ENCODE data around the gene PAM16.
"Not testable (repeated sequence)": the region's sequence is repeated elsewhere in the genome, so short reads cannot be mapped to it uniquely, and the experiment has no call there.

The PAM16 gene

DNA sequence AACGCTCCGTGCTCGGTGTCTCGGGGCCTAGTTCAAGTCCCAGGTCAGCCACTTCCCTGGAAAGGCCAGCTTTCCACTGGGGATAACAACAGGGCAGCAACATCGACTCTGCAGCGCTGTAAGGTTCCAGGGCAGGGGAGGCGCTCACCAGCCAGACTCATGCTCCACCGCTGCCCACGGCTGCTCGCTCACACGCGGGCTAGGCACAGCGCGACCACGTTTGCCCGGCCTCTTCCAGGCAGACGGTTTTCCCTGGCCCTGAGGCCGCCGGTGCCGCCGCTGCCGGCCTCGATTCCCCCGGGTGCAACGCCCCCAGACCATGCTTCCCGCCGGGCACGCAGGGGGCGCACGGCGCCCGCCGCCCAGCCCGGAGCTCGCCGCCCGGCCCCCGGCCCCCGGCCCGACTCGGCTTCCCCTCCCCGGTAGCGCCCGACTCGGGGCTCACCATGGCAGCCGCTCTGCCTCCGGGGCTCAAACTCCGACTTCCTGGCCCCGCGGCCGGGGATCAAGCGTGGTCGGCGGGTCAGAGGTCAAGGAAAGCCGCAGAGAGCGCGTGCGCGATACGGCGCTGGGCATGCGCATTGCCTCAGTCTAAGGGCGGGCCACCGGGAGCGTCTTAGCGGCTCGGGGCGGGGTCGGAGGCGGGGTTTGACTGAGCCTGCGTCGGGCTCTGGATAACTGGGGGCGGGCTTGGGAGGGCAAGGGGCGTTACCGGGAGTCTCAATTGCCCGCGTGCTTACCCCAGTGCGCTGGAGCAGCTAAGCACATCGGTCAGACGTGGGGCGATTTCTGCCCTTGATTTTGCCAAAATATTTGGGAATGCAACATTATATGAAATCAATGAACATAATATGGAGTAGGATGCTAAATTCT, at the start of gene PAM16:
Gene PAM16 (minus strand): TSS at position 535 of the 873 bp plus-strand sequence. CDS start 87 bp downstream, at position 448.
- peak; percentile 94 for DNase-seq (ENCODE audit: low spot score)

DNA sequence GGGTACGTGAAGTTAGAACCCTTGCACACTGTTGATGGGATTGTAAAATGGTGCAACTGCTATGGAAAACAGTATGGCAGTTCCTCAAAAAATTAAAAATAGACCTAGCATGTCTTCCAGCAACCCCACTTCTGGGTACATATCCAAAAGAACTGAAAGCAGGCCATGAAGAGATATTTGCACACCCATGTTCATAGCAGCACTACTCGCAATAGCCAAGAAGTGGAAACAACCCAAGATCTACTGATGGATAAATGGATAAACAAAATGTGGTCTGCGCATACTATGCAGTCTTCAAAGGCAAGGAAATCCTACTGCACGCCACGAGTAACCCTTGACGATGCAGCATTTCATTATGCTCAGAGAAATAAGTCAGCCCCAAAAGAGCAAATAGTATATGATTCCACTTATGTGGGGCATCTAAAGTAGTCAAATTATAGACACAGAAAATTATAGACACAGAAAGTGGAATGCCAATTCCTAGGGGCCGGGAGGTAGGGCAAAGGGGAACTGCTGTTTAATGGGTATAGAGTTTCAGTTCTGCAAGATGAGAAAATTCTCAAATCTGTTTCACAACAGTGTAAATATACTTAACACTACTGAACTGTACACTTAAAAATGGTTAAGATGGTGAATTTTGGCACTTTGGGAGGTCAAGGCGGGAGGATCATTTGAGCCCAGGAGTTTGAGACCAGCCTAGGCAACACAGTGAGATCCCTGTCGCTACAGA, 48.0 kb upstream of the PAM16 start:
- no peak for DNase-seq (ENCODE audit: low spot score)

DNA sequence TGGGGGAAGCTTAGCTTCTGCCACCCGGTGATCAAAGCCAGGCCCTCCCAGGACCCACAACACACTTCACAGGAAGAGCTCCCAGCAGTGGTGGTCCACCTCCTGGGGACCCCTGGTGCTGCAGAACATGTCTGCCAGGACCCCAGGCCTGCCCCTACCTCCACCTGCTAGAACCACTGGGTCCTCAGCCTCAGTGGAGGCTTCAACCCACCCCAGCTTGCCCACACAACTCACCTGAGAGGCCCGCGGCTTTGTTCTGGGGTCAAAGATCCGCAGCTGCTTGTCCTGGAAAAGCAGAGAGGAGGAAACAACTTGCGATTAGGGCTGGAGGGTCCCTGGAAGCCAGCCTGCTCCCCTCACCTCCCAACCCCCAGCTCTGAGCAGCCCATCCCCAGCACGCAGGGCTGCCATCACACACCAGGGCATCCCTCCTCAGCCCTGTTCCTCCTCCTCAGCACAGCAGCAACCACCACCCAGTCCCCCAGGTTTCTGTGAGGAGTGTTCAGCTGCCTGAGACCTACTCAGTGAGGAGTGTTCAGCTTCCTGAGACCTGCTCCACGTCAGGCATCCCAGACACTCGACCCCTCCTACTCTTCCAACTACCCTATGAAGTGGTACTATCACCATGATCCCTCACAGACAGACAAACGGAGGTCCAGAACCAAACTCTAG, 44.1 kb upstream of the PAM16 start:
- DNase-seq (ENCODE audit: low spot score): no peak

DNA sequence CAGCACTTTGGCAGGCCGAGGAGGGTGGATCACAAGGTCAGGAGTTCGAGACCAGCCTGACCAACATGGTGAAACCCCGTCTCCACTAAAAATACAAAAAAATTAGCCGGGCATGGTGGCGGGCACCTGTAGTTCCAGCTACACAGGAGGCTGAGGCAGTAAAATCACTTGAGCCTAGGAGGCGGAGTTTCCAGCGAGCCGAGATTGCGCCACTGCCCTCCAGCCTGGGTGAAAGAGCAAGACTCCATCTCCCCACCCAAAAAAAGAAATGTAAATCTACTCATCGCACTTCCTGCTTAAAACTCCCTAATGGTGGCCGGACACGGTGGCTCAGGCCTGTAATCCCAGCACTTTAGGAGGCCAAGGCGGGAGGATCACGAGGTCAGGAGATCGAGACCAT, 42.7 kb upstream of the PAM16 start:
- not testable (repeated sequence) for DNase-seq (ENCODE audit: low spot score)

- DNase-seq (ENCODE audit: low spot score): no peak
Measured at GRCh38 chr16:4393240-4393600, 42.1 kb upstream of the PAM16 start.

GRCh38 chr16:4392382-4393239, 41.5 kb upstream of the PAM16 start:
- no peak for DNase-seq (ENCODE audit: low spot score)

- DNase-seq (ENCODE audit: low spot score): no peak
Measured at GRCh38 chr16:4391631-4392381, 40.7 kb upstream of the PAM16 start.

- DNase-seq (ENCODE audit: low spot score): no peak
Measured at GRCh38 chr16:4390266-4391260, 39.4 kb upstream of the PAM16 start.

DNA sequence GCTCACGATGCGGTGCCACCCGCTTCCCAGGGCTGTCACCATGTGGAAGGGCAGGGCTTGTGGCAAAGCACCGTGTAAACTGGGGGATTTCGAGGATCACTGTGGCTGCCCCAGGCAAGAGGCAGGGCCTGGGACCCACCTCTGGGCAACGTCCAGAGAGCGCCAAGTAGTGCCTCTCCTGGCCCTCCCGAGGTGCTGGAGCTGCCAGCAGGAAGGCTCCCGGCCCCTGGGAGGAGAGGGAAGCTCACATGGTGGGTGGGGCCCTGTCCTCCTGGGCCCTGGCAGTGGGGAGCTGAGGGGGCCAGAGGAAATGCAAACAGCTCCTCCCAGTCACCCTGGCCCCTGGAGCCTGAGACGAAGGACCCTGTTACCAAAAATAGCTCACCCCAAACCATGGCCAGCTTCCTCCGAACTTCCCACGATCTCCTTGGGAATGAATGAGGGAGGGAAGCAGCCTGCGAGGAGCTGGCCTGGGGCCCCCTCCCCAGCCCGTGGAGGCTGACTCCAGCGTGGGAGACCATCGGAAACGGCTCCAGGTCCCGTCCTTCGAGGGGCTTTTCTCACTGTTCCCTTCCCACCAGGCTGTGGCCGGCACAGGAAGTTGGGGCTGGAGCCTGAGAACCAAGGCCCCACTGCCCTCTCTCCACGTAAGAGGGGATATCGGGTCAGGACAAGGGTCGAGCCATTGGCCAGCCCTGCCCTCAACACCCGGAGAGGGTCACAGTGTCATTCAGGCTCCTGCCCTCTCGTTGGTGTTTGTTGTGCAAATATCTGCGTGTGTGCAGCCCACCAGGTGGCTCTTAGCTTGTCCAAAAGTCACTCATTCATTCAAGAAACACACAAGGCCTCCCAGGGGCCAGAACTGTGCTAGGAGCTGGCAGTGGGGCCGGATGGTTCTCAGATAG, 38.2 kb upstream of the PAM16 start:
- DNase-seq (ENCODE audit: low spot score): no peak

- no peak for DNase-seq (ENCODE audit: low spot score)
Measured at GRCh38 chr16:4388271-4389021, 37.3 kb upstream of the PAM16 start.

GRCh38 chr16:4387781-4388180, 36.7 kb upstream of the PAM16 start:
- no peak for DNase-seq (ENCODE audit: low spot score)

DNA sequence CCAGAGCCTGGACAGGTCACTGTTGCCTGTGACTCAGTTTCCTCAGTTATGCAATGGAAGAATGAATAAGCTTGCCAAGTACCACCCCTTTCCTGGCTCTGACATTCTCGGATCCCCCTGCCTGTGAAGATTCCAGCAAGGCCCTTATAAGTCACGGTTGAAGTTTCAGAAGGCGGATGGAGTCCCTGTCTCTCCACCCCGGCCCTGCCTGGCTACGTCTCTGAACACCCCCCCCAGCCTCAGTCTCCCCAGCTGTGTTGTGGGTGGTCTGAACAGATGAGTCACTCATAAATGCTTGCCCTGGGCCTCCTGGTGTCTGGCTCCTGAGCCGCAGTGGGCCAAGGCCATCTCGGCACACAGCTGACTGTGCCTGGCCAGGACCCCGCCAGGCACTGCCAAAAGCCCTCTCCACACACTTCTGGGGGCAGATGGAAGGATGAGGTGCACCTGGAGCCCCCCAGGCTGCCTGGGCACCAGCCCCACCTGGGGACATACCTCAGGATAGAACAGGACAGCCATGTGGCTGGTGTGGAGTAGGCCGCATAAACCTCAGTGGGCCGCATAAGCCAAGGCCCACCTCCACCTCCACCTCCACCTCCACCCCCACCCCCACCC, 35.9 kb upstream of the PAM16 start:
- DNase-seq (ENCODE audit: low spot score): no peak

GRCh38 chr16:4386451-4386805, 35.3 kb upstream of the PAM16 start:
- DNase-seq (ENCODE audit: low spot score): no peak

DNA sequence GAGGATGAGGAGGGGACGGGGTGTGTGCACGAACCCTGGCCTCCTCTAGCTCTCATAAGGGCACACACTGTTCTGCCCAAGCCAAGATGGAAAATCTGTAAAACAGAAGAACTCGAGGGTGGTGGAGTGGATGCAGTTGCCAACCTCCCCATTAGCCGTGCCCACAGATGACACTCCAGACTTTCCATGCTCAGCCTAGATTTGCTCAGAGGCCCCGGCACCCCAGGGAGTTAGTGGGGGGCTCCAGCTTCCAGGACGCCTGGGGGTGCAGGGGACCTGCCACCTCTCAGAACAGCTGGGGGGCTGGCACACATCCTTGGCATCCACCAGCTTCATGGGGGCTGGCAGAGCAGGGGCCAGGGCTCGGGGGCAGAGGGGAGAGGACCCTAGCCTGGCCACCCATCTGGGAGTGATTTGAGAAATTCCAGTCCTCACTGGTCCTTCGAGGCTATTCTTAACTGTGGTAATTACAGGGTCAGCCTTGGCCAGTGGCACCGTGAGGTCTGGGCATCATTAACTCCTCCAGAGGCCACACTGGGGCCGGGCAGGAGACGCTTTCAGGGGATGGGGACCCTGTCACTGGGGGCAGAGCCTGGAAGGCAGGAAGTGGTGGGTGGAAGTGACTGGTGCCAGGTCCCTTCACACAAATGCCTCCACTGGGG, 34.8 kb upstream of the PAM16 start:
- no peak for DNase-seq (ENCODE audit: low spot score)

DNA sequence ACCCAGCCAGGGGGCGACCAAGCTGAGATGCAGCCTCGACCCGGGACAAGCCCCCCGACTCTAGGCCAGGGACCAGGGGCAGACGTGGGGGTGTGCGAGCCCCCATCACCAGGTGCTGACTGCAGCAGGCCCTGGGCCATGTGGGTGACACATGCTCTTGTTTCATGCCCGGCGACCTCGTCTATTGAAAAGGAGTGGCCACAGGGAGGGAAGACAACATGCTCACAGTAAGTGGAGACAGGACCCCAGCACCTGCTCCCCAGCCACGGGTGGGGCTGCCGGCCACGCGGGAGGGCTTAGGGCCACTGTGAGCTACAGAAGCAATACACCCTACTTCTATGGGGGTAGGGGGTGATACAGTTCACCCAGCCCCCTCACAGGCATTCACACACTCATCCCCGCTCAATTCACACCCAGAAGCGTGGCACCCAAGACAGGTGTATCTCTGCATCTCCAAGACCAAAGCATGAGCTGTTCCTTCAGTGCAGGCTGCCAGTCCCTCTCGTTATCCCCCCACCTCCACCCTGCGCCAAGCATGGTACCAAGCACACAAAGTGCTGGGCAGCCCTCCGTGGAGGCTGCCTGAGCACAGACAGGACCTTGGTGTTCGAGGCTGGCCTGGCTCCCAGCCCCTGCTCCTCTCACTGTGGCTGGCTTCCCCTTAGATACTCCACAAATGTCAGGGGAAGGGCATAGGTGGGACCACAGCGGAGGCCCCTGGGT, 34.1 kb upstream of the PAM16 start:
- no peak for DNase-seq (ENCODE audit: low spot score)

GRCh38 chr16:4384509-4384942, 33.4 kb upstream of the PAM16 start:
- DNase-seq (ENCODE audit: low spot score): no peak

All from RKO (cell line).